K562 (cell line): Measurements from ENCODE around the gene DBNDD1. TPM values are rescaled to one million over a fixed set of nuclear protein-coding genes. Genes with fewer than 3 reads are reported as not detected.

Source experiments
- ATF7 ChIP-seq: fragments of 450-650 bp; IDR thresholded peaks from 2 replicates; pipeline ENCODE4 v1.7.1; 2014; ENCODE audit warnings: mild to moderate bottlenecking, moderate library complexity
- BMI1 ChIP-seq: fragments of 150-350 bp; IDR thresholded peaks from 2 replicates; pipeline ENCODE4 v1.6.1; 2014; ENCODE audit warnings: low read length
- BRF2 ChIP-seq: IDR thresholded peaks from 3 replicates; pipeline ENCODE4 v1.6.1; 2011; ENCODE audit warnings: borderline replicate concordance, mild to moderate bottlenecking; ENCODE audit not compliant: insufficient read length, insufficient read depth
- CHAMP1 ChIP-seq: fragments of 450-650 bp; IDR thresholded peaks from 2 replicates; pipeline ENCODE4 v1.6.1; 2016; ENCODE audit warnings: mild to moderate bottlenecking
- FOXM1 ChIP-seq, 2 experiments: fragments of 450-650 bp in 1 of 2; sonication (generic) in 1 of 2; formaldehyde crosslinking in 1 of 2; IDR thresholded peaks; 2 replicates each; pipeline versions ENCODE4 v1.6.1 to v1.9.0; 2017 to 2022; ENCODE audit warnings: low read depth in 2 of 2, mild to moderate bottlenecking in 2 of 2, missing genetic modification reagents in 1 of 2, moderate library complexity in 1 of 2
- GABPB1 ChIP-seq: sonication (generic); formaldehyde crosslinking; IDR thresholded peaks from 2 replicates; pipeline ENCODE4 v1.8.0; 2022; ENCODE audit warnings: mild to moderate bottlenecking, missing genetic modification reagents
- HNRNPUL1 ChIP-seq: fragments of 200-400 bp; formaldehyde crosslinking; IDR thresholded peaks from 2 replicates; pipeline ENCODE4 v1.6.1; 2017; ENCODE audit warnings: low read length
- KLF16 ChIP-seq: IDR thresholded peaks from 2 replicates; pipeline ENCODE4 v1.6.1; 2016; ENCODE audit warnings: antibody characterized with exemption
- NEUROD1 ChIP-seq: fragments of 150-350 bp; IDR thresholded peaks from 2 replicates; pipeline ENCODE4 v1.6.1; 2014; ENCODE audit warnings: borderline replicate concordance, low read length, low read depth; ENCODE audit not compliant: partially characterized antibody
- PCBP1 ChIP-seq: fragments of 200-400 bp; formaldehyde crosslinking; IDR thresholded peaks from 2 replicates; pipeline ENCODE4 v1.6.1; 2018; ENCODE audit warnings: mild to moderate bottlenecking, low read depth, low read length; ENCODE audit not compliant: poor library complexity, severe bottlenecking
- PHB2 ChIP-seq: fragments of 450-650 bp; IDR thresholded peaks from 2 replicates; pipeline ENCODE4 v1.6.1; 2017; ENCODE audit warnings: low read depth
- POLR2AphosphoS2 ChIP-seq: IDR thresholded peaks from 2 replicates; pipeline ENCODE4 v1.6.1; 2012; ENCODE audit warnings: low read length, improper control_type of control experiment
- PRPF4 ChIP-seq: fragments of 200-400 bp; formaldehyde crosslinking; IDR thresholded peaks from one replicate; pipeline ENCODE4 v1.6.1; 2017; ENCODE audit warnings: low read length, low read depth, mild to moderate bottlenecking; ENCODE audit not compliant: insufficient read depth, poor library complexity, severe bottlenecking
- PURB ChIP-seq: sonication (generic); formaldehyde crosslinking; IDR thresholded peaks from 2 replicates; pipeline ENCODE4 v1.9.0; 2021; ENCODE audit warnings: low read depth, mild to moderate bottlenecking, missing genetic modification reagents
- RBM14 ChIP-seq: fragments of 200-400 bp; formaldehyde crosslinking; IDR thresholded peaks from 2 replicates; pipeline ENCODE4 v1.6.1; 2018; ENCODE audit warnings: low read depth, mild to moderate bottlenecking, low read length, moderate library complexity, borderline replicate concordance; ENCODE audit not compliant: insufficient read depth
- RFX1 ChIP-seq: fragments of 450-650 bp; IDR thresholded peaks from 2 replicates; pipeline ENCODE4 v1.6.1; 2016; ENCODE audit warnings: mild to moderate bottlenecking, moderate library complexity
- RFX7 ChIP-seq: fragments of 250-450 bp; sonication (Bioruptor Pico); IDR thresholded peaks from 2 replicates; pipeline ENCODE4 v1.5.1; 2021; ENCODE audit warnings: mild to moderate bottlenecking
- SAFB2 ChIP-seq: fragments of 200-400 bp; formaldehyde crosslinking; IDR thresholded peaks from 2 replicates; pipeline ENCODE4 v1.6.1; 2018; ENCODE audit warnings: borderline replicate concordance, low read length, low read depth, moderate library complexity; ENCODE audit not compliant: severe bottlenecking
- SRF ChIP-seq, 2 experiments: fragments of 250-450, 450-650 bp in 1 of 2; sonication (Bioruptor Pico) in 1 of 2; sonication (generic) in 1 of 2; formaldehyde crosslinking; IDR thresholded peaks; 2 replicates each; pipeline versions ENCODE4 v1.5.0 to v1.5.1; 2020 to 2022; ENCODE audit warnings: mild to moderate bottlenecking in 1 of 2, missing genetic modification reagents in 1 of 2
- SUPT5H ChIP-seq: fragments of 450-650 bp; IDR thresholded peaks from 2 replicates; pipeline ENCODE4 v1.6.1; 2016
- TFAM ChIP-seq: fragments of 250-450 bp; sonication (Bioruptor Pico); conservative IDR thresholded peaks from 2 replicates; pipeline ENCODE4 v1.5.0; 2021; ENCODE audit warnings: mild to moderate bottlenecking, moderate library complexity
- ZNF398 ChIP-seq: fragments of 250-450 bp; sonication (Bioruptor Pico); IDR thresholded peaks from 2 replicates; pipeline ENCODE4 v1.8.0; 2021; ENCODE audit warnings: moderate library complexity, mild to moderate bottlenecking, inconsistent platforms
- ZNF75A ChIP-seq: fragments of 450-650 bp; formaldehyde crosslinking; IDR thresholded peaks from 2 replicates; pipeline ENCODE4 v1.4.0; 2020; ENCODE audit warnings: mild to moderate bottlenecking
- polyA plus RNA-seq, 8 experiments: library from polyadenylated mRNA; depleted of rRNA in 4 of 8; stranded (reverse) in 5 of 8; unstranded in 3 of 8; fragments of >200 nt; fragmentation: Nextera tagmentation in 2 of 8; fragmentation: Illumina TruSeq in 1 of 8; extraction: Ambion mirVana in 2 of 8; extraction: Trizol in 1 of 8; gene quantifications; 2 replicates each; pipeline versions ENCODE4 v1.2.1 to v1.2.3, GENCODE V29; 2011 to 2014; ENCODE audit warnings: inconsistent platforms in 1 of 8, missing spikeins in 1 of 8
- total RNA-seq, 7 experiments: library from RNA; depleted of rRNA in 6 of 7; stranded (reverse); fragments of >200 nt in 6 of 7; fragmentation: Illumina TruSeq in 2 of 7; extraction: Trizol in 2 of 7; gene quantifications; 2 replicates each; pipeline versions ENCODE4 v1.2.1 to v1.2.3, GENCODE V29; 2011 to 2021; ENCODE audit warnings: low replicate concordance in 1 of 7

DBNDD1 gene
- total and polyA plus RNA-seq, 9 of the 15 experiments (the other 6 are each of a cell fraction or from before 2014, with no cell fraction given) = 0.55 to 13.0 (median 5.8) TPM

- no peak for TF ChIP-seq BRF2
- TF ChIP-seq RFX7 (CRISPR knock-in tag) = no peak
- TF ChIP-seq RBM14 = no peak
- TF ChIP-seq ZNF398 (CRISPR knock-in tag) = no peak
- TF ChIP-seq ZNF75A = no peak
- no peak for TF ChIP-seq SUPT5H
- no peak for TF ChIP-seq PURB
- 0 out of 2 replicates have a peak, but pooled peaks have one; percentile 5 for TF ChIP-seq ATF7
- no peak for TF ChIP-seq GABPB1 (CRISPR knock-in tag)
- TF ChIP-seq PRPF4 = no peak
- no peak for TF ChIP-seq BMI1
- TF ChIP-seq PHB2 = no peak
- TF ChIP-seq KLF16 = no peak
- TF ChIP-seq SRF (CRISPR knock-in tag; IDR thresholded peaks at IDR 0.05) = no peak
- TF ChIP-seq RFX1 = no peak
- TF ChIP-seq NEUROD1 = no peak
- no peak for TF ChIP-seq PCBP1
- TF ChIP-seq SAFB2 = no peak
- no peak for TF ChIP-seq FOXM1 (IDR thresholded peaks at IDR 0.05; ENCODE audit: low read depth)
- TF ChIP-seq FOXM1 (CRISPR knock-in tag; IDR thresholded peaks at IDR 0.05; ENCODE audit: low read depth) = no peak
- no peak for TF ChIP-seq TFAM (CRISPR knock-in tag)
- TF ChIP-seq CHAMP1 = 0 out of 2 replicates have a peak, but pooled peaks have one; percentile 34
- TF ChIP-seq HNRNPUL1 = no peak
- no peak for TF ChIP-seq POLR2AphosphoS2
Observed at GRCh38 chr16:89996178-89996489, 23.1 kb downstream of the DBNDD1 start (continued).
